GM10248 (cell line): Measurements from ENCODE around the gene IGFN1.
A peak's percentile ranks its signal among the peaks of the same experiment; 100 is the strongest.
"Not testable (repeated sequence)": the region's sequence is repeated elsewhere in the genome, so short reads cannot be mapped to it uniquely, and the experiment has no call there.

Experiments used
- CTCF ChIA-PET: fragments of 300-600 bp; sonication (Branson Sonifier 250); formaldehyde crosslinking; extraction: SDS; loops from one replicate; lab custom pipeline; 2021; ENCODE audit warnings: antibody characterized with exemption; lab: Yijun Ruan, JAX
- POLR2A ChIA-PET: fragments of 350-650 bp; sonication (Branson Sonifier 250); formaldehyde crosslinking; extraction: SDS; loops from one replicate; lab custom pipeline; 2020; ENCODE audit warnings: antibody characterized with exemption; lab: Yijun Ruan, JAX
- DNase-seq: peaks from one replicate; pipeline ENCODE4 v3.0.0; 2012; ENCODE audit errors: extremely low spot score
- TF ChIP-seq, protein P1 (sequence below): IDR thresholded peaks from 2 replicates; pipeline ENCODE4 v1.5.1; 2012; ENCODE audit warnings: mild to moderate bottlenecking, low read depth; ENCODE audit errors: extremely low read depth, missing control alignments, control extremely low read depth

The IGFN1 gene

GRCh38 chr1:201253906-201254624 is 63.4 kb downstream of the IGFN1 start:
- DNase-seq = no peak
- ChIA-PET POLR2A (interaction anchor here (0.6 kb wide), 1 partner anchor 225 kb away, joined by 3 read pairs; no protein-coding TSS in a partner anchor), CTCF (interaction anchor here (0.6 to 3.4 kb wide), 25 partner anchors 10 to 520 kb away, joined by 3 to 40 read pairs (median 4); no protein-coding TSS in a partner anchor)
- TF ChIP-seq, protein P1, sequence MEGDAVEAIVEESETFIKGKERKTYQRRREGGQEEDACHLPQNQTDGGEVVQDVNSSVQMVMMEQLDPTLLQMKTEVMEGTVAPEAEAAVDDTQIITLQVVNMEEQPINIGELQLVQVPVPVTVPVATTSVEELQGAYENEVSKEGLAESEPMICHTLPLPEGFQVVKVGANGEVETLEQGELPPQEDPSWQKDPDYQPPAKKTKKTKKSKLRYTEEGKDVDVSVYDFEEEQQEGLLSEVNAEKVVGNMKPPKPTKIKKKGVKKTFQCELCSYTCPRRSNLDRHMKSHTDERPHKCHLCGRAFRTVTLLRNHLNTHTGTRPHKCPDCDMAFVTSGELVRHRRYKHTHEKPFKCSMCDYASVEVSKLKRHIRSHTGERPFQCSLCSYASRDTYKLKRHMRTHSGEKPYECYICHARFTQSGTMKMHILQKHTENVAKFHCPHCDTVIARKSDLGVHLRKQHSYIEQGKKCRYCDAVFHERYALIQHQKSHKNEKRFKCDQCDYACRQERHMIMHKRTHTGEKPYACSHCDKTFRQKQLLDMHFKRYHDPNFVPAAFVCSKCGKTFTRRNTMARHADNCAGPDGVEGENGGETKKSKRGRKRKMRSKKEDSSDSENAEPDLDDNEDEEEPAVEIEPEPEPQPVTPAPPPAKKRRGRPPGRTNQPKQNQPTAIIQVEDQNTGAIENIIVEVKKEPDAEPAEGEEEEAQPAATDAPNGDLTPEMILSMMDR = no peak

- CTCF ChIA-PET = interaction anchor here (0.8 to 3.4 kb wide), 23 partner anchors 9 to 520 kb away, joined by 3 to 40 read pairs (median 5); no protein-coding TSS in a partner anchor
- DNase-seq = peak; percentile 89
- TF ChIP-seq, protein P1 = peak; percentile 94
- POLR2A ChIA-PET = interaction anchor here (0.6 kb wide), 1 partner anchor 224 kb away, joined by 3 read pairs; no protein-coding TSS in a partner anchor
Measured at GRCh38 chr1:201254625-201255478, 64.2 kb downstream of the IGFN1 start.

DNA sequence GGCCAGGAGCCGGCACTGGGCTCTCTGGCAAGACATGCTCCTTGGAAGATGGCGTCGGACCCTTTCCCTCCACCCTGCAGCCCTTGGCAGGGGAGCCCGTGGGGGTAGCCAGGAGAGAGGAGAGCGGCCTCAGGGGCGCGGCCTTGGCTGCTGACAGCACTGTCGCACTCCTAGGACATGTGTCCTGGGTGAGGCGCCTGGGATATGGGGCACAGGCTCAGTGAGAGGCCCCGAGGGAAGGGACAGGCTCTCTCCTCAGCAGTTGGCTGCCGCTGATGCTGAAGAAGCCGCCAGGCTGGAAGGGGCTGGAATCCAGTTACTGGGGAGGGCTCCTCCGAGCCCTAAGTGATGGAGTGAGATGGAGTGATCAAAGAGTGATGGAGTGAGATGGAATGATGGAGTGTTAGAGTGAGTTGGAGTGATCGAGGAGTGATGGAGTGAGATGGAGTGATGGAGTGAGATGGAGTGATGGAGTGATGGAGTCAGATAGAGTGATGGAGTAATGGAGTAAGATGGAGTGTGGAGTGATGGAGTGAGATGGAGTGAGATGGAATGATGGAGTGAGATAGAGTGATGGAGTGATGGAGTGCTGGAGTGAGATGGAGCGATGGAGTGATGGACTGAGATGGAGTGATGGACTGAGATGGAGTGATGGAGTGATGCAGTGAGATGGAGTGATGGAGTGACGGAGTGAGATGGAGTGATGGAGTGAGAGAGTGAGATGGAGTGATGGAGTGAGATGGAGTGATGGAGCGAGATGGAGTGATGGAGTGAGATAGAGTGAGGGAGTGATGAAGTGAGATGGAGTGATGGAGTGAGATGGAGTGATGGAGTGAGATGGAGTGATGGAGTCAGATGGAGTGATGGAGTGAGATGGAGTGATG is 65.1 kb downstream of the IGFN1 start:
- POLR2A ChIA-PET = no interaction called here
- TF ChIP-seq, protein P1 = no peak
- DNase-seq = no peak
- CTCF ChIA-PET = interaction anchor here (1.2 to 3.4 kb wide), 4 partner anchors 8 to 106 kb away, joined by 5 to 40 read pairs (median 12); no protein-coding TSS in a partner anchor

DNA sequence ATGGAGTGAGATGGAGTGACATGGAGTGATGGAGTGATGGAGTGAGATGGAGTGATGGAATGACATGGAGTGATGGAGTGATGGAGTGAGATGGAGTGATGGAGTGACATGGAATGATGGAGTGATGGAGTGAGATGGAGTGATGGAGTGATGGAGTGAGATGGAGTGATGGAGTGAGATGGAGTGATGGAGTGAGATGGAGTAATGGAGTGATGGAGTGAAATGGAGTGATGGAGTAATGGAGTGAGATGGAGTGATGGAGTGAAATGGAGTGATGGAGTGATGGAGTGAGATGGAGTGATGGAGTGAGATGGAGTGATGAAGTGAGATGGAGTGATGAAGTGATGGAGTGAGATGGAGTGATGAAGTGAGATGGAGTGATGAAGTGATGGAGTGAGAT is 67.5 kb downstream of the IGFN1 start:
- DNase-seq, POLR2A ChIA-PET, CTCF ChIA-PET: not testable (repeated sequence)

GRCh38 chr1:201258763-201259230 is 68.2 kb downstream of the IGFN1 start:
- ChIA-PET POLR2A (no interaction called here), CTCF (interaction anchor here (1.4 to 1.5 kb wide), 2 partner anchors 103 to 150 kb away, joined by 4 to 6 read pairs; no protein-coding TSS in a partner anchor)
- DNase-seq = no peak
- TF ChIP-seq, protein P1 = no peak

DNA sequence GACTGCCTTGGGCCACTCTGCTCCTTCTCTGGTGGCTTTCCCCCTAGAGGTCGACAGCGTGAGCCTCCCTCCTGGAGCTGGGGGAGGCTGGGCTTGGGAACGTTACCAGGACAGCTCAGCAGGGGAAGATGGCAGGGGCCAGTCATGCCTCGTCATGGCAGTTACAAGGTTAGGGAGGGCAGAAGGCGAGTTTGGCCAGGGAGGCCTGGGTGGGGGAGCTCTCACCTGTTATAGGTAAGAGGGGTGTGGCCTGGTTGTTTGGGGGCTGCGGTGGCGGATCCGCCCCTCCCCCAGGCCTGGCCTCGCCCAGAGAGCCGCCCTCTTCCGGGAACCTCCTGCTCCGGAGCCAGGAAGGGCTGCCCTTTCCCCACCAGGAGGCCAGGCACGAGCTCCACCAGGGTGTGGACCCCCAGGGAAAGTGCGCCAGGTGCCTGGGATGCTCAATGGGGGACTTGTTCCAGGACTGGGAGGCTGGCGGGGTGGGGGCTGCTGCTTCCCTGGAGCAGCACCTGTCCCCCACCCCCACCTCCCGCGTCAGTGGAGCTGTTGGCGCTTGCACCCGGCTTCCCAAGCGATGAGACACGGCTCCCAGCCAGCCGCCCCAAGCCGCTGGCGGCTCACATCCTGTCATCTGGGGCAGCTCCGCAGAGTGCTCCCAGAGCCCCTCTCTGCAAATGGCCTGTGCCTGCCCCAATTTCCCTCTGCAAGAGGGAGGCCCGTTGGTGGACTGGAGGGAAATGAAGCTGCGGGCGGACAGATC is 69.0 kb downstream of the IGFN1 start:
- ChIA-PET POLR2A (no interaction called here), CTCF (interaction anchor here (1.4 to 1.5 kb wide), 2 partner anchors 102 to 150 kb away, joined by 4 to 6 read pairs; no protein-coding TSS in a partner anchor)
- no peak for DNase-seq
- TF ChIP-seq, protein P1 = no peak
